NCI-H1417 (cell line): Measurements from ENCODE around the gene RAB5B.
"Not testable (repeated sequence)": the region's sequence is repeated elsewhere in the genome, so short reads cannot be mapped to it uniquely, and the experiment has no call there.

Experiments used
- DNase-seq, 3 experiments: peaks; one replicate each; lab custom pipeline; 2025; lab: John Stamatoyannopoulos, UW

RAB5B gene

DNA sequence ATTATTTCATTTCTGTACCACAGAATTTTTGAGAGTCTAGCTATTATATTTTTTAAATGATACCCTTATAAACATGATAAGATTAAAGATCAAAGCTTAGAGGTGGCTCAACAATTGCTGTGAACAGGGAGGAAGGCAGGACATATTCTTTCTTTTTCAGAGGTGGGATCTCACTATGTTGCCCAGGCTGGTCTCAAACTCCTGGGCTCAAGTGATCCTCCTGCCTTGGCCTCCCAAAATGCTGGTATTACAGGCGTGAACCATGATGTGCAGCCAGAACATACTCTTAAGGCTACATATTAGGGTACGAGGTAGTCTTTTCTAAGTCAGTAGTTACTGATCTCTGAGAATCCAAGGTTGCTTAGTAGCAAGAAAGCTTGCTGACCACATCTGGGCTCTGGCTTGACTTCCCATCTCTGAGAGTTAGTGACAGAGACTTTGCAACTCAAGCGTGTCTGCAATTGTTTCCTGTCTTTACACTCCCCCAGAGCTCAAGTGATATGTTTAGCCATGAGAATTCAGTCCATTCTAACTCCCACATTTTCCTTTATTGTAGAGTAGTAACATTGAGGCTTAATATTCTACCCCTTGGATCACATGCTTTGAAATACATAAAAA is 8.6 kb downstream of the RAB5B start:
- DNase-seq, result no peak

- DNase-seq, result no peak
Observed at GRCh38 chr12:55983232-55983842, 9.5 kb downstream of the RAB5B start.

DNA sequence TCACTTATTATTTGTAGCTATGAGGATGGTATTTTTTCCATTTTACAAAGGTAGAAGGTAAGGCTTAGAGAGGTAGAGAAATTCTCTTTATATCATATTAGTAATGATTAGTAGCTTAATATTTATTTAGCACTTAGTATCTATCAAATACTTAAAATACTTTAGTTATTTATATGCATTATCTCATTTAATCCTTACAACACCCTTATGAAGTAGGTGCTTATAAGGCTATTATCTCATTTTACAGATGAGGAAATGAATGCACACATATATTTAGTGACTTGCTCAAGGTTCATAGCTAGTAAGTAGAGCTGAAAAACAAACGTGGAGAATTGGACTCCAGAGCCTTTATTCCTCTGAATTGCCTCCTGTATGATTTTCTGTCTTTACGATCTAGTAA is 11.0 kb downstream of the RAB5B start:
- DNase-seq, result no peak

DNA sequence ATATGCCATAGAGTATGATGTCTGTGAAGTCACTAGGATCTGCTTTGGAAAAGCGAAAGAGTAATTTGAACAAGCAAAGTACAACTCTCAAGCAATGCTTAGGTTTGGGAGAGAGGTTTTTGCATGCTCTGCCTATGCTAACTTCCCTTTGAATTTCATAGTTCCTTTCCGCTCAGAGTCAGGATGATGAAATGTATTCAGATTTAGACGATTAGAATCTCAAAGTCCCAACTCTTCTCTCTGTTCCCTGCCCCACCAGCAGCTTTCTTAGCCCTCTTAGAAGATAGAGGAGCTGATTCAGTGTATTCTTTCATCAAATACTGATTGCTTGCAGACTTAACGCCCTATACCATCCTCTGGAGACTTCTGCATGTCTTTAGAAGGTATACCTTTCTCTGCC is 11.5 kb downstream of the RAB5B start:
- DNase-seq, result no peak

- DNase-seq, result not testable (repeated sequence)
Observed at GRCh38 chr12:55985976-55986375, 12.1 kb downstream of the RAB5B start.

DNA sequence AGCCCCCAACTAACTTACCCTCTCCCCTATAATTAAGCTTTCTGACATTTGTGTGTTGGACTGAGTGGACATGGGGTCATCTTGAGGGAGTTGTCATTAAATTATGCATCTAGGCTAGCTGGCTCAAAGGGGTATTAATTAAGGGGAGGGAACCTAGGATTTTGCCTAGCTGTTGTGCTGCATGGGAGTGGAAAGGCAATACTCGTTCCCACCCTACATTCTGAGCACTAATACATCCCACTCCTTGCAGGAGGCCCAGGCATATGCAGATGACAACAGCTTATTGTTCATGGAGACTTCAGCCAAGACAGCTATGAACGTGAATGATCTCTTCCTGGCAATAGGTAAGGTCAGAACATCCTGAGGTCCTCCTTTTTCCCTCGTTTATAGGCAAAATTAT is 17.2 kb downstream of the RAB5B start:
- DNase-seq, result no peak

DNA sequence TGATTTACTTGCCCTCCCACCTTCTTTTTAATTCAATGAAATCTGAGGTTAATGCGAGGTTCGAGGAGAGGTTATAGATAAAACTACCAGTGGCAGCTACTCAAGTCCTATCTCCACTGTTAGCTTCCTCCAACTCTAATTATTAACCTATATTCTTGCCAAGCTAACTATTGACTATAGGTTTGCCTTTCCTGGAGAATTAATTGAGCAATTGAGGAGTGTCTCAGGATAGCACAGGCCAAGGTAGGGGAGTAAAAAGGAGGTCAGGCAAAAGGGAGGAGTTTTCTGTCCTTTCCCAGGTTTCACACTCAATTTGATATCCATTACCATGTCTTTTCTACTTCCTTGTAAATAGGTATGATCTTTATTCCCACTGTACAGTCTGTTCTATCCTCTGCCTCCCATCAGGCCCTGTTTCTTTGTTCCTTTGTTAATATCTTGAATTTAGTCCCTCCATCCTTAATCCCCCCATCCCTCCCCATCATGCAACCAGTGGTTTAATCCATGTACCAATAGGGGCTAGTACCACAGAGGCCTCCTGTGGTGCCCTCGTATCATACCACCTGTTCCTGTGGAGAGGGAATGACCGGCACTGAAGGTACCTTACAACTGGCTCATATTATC is 19.5 kb downstream of the RAB5B start:
- no peak for DNase-seq

DNA sequence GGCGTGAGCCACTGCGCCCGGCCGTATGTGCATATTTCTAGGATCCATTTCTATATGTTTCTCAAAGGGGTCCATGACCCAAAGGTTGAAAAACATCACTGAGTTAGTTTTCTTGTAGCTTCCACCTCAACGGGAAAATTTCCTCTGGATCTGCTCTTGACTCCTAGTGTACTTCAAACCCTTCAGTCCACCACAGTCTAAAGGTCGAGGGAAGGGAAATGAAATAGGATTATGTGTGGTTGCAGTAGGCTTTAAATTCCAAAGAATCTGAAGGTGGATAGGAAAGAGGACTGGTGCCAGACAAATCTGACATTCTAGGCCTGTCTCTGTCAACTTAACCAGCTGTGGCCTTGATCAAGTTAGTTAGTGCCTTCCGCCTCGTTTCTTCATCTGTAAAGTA is 21.5 kb downstream of the RAB5B start:
- no peak for DNase-seq

- peak; percentile 36 to 85 (median 84) for DNase-seq
Observed at GRCh38 chr12:55996201-55996714, 22.4 kb downstream of the RAB5B start.

- DNase-seq, result peak; percentile 90 to 96 (median 94)
Observed at GRCh38 chr12:55996715-55997534, 23.0 kb downstream of the RAB5B start, which contains the start of gene SUOX. Gene SUOX, plus strand, starts transcription at chr12:55997276. Its CDS starts 4,946 bp downstream, at chr12:56002222.

DNA sequence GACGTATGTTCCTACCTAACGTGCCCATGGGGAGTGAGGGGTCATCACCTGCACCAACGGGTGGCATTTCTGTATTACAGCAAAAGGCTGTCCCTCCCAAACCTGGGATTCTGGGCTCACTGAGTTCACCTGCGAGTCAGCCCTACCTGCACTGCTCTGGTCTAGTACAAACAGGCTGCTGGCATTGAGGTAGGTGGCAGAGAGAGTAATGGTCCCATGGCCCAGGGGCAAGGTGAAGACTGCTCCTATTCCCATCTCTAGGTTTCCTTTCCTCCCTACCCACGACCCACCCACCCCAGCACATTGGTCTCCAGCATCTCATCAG is 23.6 kb downstream of the RAB5B start:
- DNase-seq, result no peak

GRCh38 chr12:55999522-55999921 is 25.6 kb downstream of the RAB5B start:
- not testable (repeated sequence) for DNase-seq

- DNase-seq, result not testable (repeated sequence)
Observed at GRCh38 chr12:55999999-56000540, 26.2 kb downstream of the RAB5B start.

- DNase-seq, result no peak
Observed at GRCh38 chr12:56001487-56002100, 27.7 kb downstream of the RAB5B start.

DNA sequence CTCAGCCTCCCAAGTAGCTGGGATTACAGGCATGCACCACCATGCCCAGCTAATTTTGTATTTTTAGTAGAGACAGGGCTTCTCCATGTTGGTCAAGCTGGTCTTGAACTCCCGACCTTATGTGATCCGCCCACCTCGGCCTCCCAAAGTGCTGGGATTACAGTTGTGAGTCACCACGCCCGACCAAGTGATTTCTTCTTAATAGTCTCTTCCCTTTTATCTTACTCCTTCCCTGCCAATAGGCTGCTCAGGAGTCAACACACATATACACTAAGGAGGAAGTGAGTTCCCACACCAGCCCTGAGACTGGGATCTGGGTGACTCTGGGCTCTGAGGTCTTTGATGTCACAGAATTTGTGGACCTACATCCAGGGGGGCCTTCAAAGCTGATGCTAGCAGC is 29.5 kb downstream of the RAB5B start:
- not testable (repeated sequence) for DNase-seq

DNA sequence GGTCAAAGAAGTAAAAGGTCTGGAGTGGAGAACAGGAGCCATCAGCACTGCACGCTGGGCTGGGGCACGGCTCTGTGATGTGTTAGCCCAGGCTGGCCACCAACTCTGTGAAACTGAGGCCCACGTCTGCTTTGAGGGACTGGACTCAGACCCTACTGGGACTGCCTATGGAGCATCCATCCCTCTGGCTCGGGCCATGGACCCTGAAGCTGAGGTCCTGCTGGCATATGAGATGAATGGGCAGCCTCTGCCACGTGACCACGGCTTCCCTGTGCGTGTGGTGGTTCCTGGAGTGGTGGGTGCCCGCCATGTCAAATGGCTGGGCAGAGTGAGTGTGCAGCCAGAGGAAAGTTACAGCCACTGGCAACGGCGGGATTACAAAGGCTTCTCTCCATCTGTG is 30.3 kb downstream of the RAB5B start:
- DNase-seq, result no peak

DNA sequence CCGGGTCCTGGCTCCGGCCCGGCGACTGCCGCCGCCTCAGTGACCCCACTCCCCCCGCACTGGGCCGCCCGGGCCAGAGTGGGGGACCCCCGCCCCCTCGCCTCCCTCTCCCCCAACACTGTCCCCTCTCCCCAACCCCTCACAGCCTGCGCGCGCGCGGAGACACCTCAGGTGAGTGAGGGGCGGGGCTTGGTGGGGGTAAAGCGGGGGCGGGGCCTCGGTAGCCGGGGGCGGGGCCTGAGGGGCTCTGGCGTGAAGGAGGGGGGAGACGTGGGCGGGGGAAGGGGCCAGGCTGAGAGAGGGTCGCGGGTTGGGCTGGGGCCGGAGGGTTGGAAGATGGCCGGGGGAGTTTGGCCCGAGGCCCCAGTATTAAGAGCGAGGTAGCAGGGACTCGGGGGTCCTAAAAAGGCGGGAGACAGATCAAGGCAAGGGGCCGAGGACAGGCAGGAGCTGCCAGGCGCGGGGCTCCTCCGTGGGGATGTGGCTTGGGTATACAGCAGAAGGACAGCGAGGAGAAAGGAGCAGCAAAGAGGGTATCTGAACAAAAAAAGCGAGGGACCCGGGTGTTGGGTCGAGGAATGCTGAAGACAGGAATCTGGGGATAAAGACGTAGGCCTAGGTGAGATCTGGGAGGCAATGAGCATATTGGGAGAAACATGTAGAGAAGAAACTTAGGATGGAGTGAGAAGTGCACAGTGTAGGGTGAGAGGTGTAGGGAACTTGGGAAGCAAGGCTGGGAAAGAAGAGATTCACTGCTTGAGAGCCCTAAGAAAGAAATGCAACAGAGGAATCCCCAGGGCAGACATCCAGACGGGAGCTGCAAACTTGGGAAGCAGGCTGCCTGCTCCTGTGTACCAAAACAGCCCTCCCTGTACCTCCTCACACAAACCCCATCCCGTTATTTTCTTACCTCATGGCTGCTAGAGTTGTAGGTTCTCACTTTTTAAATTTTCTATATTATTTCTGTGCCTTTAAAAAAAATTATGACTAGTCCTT is 34.0 kb downstream of the RAB5B start:
- peak; percentile 80 to 93 (median 93) for DNase-seq

DNA sequence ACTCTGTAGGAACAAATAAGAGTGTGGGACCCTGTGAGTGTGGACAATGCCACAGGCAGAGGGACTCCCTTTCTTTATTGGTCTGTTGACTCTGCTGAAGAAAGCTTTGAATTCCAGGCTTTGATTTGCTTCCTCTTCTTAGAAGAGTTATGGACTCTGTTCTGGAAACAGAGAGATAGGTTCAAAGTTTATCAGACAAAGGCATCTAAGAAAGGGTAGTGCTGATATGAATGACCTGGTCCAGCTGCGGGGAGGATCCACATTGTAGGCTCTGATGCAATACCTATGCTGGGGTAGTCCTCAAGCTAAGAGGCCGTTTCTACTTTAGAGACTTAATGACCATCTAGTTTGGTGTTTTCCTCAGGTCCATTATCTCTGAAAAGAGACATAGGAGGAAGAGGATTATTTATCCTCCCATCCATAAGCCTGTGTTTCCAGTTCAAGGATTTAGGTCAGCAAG is 36.3 kb downstream of the RAB5B start:
- no peak for DNase-seq

- no peak for DNase-seq
Observed at GRCh38 chr12:56011509-56012090, 37.7 kb downstream of the RAB5B start.

DNA sequence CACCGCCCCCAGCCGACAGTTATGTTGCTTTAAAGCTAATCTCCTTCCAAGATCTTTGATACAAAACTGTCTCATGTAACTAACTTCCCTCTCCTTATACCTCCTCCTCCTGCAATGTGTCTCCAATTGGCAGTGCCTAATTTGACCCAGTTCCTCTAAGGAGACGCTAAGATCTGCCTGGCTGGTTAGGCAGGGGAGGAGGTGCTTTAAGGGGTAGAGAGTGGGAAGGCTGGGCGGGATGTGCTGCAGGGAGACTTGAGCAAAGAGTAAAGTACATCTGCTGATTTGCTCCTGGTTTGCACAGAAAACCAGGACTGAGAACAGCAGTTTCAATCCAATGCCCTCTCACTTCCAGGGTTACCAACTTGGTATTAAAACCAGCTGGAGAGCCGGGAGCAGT is 39.6 kb downstream of the RAB5B start:
- no peak for DNase-seq
